SU-DHL-6 (cell line): Measurements from ENCODE around the gene ZNF678.

ENCODE experiments used
- CTCF ChIP-seq: fragments of 200-600 bp; sonication (generic); IDR thresholded peaks from one replicate; pipeline ENCODE4 v1.5.1; 2017; ENCODE audit warnings: antibody characterized with exemption, mild to moderate bottlenecking, low read length, moderate library complexity; ENCODE audit not compliant: insufficient read depth, poor library complexity, severe bottlenecking
- EZH2phosphoT487 ChIP-seq: fragments of 200-600 bp; sonication (generic), shearing (Covaris generic); conservative IDR thresholded peaks from 2 replicates; pipeline ENCODE4 v1.6.1; 2018; ENCODE audit warnings: mild to moderate bottlenecking, antibody characterized with exemption, low read length, moderate library complexity, mixed read lengths

- TF ChIP-seq CTCF (no peak), EZH2phosphoT487 (no peak)
Measured at GRCh38 chr1:227709451-227709850, 146.1 kb downstream of the ZNF678 start.
